HG02678 (cell line): ENCODE data around the gene CFAP74.

ENCODE experiments used
- ATAC-seq: cut with Tn5 transposase; IDR thresholded peaks from one replicate; pipeline ENCODE4 v1.9.1; 2021; ENCODE audit warnings: mild to moderate bottlenecking, moderate library complexity; ENCODE audit not compliant: unreplicated experiment

Gene CFAP74, protein sequence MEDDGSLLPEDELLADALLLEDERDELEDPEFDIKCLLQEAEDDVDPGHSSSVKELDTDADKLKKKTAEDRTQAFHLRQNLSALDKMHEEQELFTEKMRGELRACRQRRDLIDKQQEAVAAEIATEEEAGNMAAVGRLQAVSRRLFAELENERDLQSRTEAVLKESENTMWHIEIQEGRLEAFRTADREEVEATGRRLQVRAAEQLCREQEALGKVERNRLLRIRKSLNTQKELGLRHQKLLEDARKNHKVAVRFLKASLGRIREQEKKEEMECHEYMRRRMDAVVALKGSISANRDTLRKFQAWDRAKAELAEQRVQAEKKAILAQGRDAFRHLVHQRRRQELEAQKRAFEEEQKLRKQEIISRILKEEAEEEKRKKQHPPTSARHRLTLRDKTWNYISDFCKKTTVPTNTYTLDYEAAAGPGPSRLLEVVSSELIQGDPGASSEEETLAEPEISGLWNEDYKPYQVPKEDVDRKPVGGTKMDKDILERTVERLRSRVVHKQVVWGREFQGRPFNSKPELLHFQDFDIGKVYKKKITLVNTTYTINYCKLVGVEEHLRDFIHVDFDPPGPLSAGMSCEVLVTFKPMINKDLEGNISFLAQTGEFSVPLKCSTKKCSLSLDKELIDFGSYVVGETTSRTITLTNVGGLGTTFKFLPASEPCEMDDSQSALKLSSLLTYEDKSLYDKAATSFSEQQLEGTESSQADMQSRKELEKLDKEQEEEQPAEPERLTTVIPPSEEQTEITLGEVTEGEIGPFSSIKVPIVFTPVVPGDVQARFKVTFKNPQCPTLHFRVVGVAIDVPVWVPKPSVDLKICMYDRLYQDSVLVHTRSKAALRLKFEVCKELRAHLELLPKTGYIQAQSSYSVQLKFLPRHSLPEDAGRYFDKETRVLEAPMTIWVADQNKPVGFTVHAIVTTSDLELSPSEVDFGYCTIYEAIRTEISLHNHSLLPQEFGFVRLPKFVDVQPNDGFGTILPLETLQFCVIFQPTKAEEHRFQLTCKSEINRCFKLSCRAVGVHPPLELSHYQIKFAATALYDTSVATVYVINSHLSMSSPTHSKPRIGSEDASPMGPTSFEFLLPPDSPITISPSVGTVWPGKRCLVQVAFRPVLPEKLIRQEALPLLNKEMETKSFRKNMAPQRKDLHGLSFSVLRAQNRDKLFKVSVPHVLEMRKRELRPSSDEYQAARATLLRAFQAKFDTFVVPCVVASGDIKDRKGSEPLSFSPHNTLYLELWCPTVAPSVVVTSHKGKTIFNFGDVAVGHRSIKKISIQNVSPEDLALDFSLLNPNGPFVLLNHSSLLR (N-terminal part only)

DNA sequence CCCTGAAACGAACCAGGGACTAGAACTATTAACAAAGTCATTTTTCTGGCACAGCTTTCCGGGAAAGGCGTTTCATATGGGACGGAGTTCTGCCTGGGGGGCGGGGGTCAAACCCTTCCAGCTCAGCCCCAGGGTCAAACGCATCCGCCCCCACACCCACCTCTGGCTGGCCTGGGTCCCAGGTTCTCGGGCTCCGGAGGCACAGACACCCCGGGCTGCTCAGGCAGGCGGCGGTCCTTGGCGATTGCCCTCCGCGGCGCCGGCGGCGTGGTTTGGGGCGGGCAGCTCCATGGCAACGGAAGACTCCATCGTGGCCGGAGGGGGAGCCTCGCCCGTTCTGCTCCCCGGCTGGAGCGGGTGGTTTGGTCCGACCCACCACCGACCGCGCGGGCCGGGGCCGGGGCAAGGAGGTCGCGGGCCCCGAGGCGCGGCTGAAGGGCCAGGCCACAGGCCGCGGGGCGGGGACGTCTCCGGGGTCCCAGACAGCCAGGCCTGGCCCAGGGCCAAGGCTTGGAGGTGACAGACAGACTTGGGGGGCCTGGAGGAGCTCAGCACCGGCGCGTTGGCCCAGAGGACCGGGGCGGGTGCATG, at the start of gene CFAP74:
CFAP74 (minus strand) TSS at position 246 of the 591 bp plus-strand sequence. CDS start 12,830 bp downstream, outside the sequence.
- no peak for ATAC-seq

DNA sequence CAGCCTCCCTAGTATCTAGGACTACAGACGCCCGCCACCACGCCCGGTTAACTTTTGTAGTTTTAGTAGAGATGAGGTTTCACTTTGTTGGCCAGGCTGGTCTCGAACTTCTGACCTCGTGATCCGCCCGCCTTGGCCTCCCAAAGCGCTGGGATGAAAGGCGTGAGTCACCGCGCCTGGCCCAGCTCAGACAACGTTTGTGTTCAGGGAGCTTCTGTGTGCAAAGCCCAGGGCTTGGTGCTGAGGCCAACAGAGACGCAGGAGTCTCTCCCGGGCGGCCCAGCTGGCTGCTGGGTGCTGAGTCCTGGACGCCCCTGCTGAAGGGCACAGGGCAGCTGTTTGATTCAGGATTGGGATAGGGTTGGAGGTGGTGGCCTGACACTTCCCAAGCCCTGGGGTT, 49.6 kb upstream of the CFAP74 start:
- no peak for ATAC-seq

DNA sequence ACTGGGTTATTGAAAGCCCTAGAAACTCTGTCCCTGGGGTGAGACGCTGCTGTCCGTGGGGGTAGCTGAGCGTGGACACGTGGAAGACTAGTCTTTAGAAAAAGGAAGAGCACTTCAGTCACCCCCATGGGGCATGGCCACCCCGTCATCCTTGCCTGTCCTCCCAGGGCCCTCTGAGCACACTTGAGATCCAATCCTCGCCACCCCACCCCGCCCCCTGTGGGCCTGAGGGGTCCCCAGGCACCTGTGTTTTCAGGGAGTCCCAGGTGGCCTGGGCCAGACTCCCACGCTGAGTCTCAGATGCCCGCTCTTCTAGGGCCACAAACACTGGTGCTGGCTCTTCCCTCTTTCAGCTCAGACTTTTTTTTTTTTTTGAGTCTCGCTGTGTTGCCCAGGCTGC, 49.2 kb upstream of the CFAP74 start:
- no peak for ATAC-seq

DNA sequence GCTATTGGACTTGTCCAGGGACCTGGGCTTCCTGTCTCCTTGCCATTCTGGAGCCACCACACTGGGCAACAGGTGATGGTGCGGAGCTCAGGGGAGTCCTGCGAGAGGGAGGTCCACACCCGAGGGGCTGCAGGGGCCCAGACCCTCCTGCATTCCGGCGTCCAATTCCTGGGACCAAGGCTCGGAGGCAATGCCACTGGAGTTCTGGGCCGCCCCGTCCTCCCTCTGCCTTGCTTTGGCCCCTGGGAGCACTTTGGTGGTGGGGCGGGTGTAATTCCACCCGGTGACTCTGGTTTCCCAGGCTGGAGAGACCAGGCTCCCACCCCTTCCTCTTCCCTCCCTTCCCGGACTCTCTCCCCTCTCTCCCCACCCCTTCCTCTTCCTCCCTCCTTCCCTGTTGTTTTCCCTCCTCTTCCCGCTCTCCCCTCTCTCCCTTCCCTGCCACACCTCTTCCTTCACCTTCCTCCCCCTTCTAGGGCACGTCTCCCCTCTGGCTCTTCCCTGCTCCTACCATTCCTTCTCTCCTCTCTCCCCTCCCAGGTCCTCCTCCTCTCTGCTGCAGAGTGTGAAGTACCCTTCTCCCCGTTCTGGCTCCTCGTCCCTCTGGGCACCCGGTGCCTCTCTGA, 48.6 kb upstream of the CFAP74 start:
- ATAC-seq: no peak

DNA sequence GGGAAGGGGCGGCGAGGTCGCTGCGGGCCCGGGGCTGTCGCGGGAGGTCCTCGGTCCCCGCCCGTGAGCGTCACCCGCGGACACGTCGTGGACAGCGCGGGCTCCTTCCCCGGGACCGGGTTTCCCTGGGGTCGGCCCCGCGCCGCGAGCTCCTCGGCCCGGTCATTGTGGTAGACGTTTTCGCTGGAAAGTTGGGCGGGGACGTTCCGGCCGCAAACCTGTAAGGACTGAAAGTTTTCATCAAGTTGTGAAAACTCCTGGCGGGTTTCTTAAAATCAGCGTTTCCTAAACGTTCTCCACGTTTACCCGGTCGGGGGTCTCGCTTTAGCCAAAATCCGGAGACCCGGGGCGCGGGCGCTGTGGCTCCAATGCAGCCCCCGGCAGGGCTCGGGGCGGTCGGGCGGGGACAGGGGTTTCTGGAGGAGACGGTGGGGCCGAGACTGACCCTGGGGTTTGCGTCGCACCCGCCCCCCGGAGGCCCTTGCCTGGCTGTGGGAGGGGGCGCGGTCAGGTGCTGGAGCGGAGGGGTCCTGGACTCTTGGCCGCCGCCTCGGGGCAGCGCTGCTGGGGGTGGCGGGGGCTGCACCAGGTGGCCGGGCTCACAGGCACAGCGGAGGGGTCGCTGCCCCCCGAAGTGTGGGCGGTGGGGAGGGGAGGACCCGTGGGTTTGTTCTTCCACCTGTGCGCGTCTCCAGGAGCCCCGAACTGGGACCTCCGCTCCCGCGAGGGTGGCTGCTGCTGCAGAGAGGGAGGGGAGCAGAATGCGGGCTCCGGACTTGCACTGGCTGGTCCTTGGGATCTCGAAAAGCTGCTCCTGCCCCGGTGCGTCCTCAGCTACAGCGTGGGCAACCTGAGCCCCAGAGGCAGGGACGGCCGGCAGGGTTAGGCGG, 47.5 kb upstream of the CFAP74 start:
- ATAC-seq: no peak

DNA sequence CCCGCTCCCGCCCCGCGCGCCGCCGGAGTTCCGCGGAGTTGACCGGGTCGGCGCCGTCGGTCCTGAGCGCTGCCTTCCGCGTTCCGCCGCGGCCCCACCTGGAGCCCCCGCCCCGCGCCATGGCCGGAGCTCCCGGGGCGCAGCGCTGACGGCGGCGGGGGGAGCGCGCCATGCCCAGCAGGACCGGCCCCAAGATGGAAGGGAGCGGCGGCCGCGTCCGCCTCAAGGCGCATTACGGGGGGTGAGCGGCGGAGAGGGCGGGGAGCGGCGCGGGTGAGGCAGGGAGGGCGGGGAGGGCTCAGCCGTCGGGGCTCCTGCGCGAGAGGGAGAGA, 46.8 kb upstream of the CFAP74 start:
- ATAC-seq: no peak

DNA sequence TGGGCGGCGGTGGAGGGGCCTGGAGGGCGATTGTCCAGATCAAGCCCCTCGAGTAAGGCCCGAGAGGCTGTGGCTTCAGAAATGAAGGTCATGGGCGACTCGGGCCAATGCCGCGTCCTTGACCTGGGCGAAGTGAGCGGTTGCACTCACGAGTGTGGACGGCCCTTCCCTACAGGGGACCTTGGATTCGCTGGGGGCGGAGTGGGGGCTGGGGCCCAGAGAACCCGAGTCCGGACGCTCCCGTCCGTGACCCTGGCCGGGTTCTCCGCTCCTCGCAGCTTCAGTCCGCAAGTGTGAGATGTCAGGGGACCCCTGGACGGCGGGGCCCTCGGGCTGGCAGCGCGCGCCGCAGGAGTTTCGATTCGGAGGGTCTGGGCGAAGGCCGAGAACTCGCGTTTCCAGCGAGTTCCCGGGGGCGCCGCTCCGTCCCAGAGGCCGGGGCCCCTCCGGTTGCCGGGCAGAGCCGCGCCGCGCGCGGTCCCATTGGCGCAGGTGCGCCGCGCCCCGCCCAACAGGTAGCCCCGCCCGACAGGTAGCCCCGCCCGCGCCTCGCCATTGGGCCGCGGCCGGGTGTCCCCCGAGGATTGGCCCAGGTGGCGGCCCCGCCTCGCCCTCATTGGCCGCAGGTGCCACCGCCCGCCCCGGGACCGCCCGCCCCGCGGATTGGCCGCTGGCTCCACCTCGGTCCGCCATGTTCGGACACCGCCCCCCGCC, 46.3 kb upstream of the CFAP74 start, which contains the start of gene PRKCZ:
PRKCZ (plus strand) TSS at position 694 of the 714 bp plus-strand sequence. CDS start 220 bp downstream, outside the sequence.
- peak; percentile 66 for ATAC-seq

DNA sequence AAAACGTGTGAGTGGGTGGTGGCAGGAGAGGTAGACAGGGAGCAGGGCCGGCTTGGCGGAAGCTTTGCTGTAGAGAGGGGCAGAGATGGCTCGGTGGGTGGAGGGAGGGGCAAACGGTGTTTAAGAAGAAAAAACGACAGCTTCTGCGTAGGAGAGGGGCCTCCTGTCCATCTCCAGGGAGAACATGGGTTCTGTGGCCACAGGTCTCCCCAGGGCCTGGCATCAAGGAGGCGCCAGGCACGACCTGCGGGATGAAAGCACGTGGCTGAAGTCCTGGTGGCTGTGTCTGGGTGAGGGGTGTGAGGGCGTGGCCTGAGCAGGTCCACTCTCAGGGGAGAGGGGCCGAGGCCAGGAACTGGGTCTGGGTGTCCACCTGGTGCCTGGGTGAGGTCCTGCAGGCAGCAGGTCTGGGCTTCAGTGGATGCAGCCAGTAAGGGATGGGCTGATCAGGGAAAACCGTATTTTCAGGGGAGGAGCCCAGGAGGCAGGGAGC, 45.7 kb upstream of the CFAP74 start:
- ATAC-seq: no peak

DNA sequence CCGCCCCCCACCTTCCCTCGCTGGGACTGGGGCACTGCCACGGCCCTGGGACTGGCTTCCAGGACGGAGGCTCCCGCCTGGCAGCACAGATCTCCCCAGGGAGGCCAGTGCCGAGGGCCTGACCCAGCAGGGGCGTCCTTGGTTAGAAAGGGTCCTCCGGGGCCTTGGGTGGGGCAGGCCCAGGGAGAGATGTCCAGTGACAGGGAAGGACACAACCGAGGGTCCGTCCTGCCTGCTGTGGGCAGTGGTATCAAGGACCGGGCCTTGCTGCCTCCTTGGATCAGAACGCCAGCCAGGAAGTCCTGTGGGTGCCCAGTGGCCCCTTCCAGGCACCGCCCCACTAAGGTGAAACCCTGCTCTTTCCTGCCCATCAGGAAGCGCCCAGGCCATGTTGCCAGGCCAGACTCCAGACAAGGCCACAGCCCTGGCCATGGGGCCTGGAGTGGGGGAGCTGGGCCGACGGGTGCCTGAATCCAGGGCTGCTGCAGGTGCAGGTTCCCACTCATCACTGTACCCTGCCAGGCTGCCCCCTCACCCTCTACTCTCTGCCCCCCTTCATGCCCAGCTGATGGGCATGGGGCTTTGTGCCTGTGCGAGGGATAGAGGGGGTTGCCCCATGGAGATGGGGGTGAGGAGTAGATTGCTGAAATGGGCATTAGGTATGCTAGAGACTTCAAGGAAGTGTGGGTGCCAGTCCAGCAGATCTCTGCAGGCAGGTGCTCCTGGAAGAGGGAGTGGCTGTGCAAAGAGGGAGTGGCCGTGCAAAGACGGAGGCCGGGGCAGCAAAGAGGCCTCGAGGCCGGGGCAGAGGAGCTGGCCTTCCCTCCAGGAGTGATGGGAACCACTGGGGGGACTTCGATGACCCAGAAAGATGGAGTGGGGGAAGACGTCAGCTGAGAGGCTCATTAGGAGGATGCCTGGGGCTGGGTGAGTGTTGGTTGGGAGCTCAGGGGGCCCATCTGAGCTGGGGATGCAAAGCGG, 44.5 kb upstream of the CFAP74 start:
- no peak for ATAC-seq

DNA sequence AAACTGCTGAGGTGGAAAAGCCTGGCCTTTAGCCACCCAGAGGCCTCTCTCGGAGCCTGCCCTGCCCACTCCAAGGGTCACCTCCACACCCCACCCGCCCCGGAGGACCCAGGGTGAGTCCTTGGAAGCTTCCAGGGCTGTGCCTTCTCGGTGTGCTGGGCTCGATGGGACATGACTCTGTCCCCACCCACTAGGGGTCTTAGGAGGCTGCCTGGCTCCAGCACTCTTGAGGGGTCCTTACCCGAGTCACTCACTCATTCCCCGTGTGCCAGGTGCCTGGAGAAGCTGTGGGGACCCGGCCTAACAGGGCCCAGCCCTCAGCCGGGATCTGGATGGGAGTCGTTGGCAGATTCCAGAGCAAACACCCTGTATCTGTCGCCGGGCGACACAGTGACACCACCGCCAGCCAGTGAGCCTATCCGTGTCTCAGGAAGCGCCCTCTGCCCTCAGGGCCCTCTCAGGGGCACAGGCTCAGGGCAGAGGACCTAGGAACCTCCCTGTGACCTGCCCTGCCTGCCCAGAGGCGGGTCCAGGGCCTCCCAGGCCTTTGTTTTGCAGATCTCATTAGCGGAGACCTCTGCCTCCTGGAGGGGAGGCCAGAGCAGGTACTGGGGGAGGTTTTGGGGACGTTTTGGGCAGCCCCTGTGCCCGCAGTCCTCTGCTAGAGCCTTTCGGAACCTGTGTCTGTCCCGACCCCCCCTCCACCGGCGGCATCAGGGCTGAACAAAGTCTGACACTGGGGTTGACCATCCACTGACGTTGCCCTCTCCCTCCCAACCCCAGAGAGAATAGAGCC, 43.6 kb upstream of the CFAP74 start:
- ATAC-seq: no peak

DNA sequence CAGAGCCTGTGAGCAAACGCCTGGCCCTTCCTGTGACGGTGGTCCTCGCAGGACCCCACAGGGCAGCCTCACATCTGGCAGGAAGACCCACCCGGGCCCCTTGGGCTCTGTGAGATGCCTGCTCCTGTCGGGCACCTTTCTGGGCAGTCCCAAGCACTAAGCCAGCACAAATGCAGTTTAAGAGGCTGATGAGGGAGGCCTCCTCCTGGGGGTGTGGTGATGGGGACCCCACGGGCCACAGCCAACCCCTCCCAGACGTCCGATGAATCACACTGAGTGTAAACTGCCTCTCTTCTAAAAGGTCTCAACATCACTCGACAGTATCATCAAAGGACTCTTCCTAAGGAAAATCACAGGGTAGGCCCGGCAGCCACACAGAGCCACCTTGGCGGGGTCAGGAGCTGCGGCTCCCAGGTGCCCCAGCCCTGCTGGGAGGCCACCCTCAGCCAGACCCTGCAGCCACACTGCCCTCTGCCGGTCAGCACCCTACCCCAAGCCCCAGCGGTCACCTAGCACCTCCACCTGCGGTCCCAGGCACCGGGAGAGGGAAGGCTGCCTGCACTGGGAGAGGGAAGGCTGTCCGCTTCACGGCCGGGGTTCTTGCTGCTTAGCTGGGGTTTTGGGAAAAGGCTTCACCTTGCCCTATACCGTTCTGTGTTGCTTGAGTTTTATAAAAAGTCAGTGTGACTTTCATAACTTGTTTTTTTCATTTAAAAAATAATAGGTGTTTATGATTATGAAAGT, 42.8 kb upstream of the CFAP74 start:
- no peak for ATAC-seq

DNA sequence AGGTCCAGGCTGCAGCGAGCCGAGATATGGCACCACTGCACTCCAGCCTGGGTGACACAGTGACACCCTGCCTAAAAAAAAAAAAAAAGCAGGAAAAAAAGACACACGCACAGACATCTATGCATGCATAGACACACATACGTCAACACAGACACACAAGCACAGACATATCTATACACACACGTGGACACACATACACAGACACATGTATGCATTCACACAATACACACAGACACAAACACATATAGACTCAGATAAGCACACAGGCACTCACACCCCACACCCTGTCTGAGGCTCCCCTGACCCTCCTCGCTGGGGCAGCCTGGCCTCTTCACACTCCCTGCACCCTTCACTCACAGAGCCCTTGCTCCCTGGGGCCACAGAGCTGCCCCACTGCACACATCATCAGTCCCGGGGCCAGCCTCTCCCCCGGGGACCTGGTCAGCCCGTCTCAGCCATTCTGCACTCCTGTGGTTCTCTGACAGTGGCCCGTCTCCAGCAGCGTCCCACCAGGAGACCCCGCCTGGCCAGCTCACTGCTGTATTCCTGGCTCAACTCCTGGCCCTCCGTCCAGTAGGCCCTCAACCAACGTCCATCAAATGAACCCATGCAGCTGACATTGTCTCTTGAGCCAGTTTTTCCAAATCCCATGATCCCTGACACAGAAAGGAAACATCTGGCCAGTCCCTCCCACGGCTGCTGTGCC, 42.0 kb upstream of the CFAP74 start:
- ATAC-seq: no peak

DNA sequence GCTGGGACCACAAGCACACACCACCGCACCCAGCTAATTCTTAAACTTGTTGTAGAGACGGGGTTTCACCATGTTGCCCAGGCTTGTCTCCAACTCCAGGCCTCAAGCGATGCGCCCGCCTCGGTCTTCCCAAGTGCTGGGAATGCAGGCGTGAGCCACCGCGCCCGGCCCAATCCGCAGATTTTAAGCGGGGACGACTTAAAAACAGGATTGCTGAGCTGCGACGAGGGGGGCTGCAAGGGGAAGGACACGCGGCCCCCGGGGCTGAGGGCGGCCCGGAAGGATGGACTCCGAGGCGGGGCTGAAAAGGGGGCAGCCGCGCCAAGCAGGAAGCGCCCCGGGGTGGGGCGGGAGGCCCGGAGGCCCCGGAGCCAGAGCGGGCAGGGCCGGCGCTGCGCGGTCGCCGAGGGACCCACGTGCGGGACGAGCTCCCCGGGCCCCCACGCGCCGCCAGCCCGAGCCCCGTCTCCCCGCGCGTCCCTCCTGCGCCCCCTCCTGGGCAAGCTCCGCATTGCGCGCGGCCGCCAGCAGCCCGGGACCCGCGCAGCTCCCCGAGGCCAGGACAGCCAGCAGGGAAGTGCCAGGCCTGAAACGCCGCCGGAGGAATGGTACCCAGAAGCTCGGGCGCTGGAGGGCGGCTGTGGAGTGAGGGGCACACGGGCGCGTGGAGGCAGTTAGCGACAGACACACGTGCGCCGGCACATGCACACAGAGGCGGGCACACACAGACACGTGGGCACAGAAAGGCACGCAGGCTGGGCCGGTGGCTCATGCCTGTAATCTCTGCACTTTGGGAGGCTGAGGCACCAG, 41.1 kb upstream of the CFAP74 start:
- ATAC-seq: no peak

DNA sequence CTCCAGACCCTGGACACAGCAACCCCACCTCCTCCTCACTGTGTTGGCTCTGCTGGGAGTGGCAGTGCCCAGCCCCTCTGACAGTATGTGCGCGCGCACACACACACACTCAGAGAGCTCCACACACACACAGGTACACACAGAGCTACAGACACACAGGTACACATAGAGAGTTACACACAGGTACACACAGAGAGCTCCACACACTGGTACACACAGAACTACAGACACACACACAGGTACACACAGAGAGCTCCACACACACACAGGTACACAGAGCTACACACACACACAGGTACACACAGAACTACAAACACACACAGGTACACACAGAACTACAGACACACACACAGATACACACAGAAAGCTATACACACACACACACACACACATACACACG, 40.3 kb upstream of the CFAP74 start:
- no peak for ATAC-seq
